Skeletal muscle tissue (tissue), 4 donors: Measurements from ENCODE around the gene ICE1. TPM values are rescaled to one million over a fixed set of nuclear protein-coding genes. Genes with fewer than 3 reads are reported as not detected.

Source experiments
- H3K27ac ChIP-seq: one replicate; pipeline ENCODE4 v1.7.0; 2013; ENCODE audit warnings: mild to moderate bottlenecking, low read depth, low read length, inconsistent platforms
- H3K27me3 ChIP-seq, 3 donors: one replicate each; pipeline ENCODE4 v1.7.0; 2013; ENCODE audit warnings: low read length in 3 of 3; ENCODE audit not compliant: control insufficient read depth in 3 of 3, insufficient read depth in 3 of 3
- H3K36me3 ChIP-seq, 3 donors: one replicate each; pipeline ENCODE4 v1.7.0; 2013; ENCODE audit warnings: low read length in 3 of 3; ENCODE audit not compliant: control insufficient read depth in 3 of 3, insufficient read depth in 3 of 3
- H3K4me1 ChIP-seq, 3 donors: one replicate each; pipeline ENCODE4 v1.7.0; 2013; ENCODE audit warnings: low read length in 3 of 3, mild to moderate bottlenecking in 3 of 3; ENCODE audit not compliant: control insufficient read depth in 3 of 3, insufficient read depth in 3 of 3
- H3K4me3 ChIP-seq, 3 donors: one replicate each; pipeline ENCODE4 v1.7.0; 2013; ENCODE audit warnings: low read length in 3 of 3
- H3K9ac ChIP-seq, 3 donors: one replicate each; pipeline ENCODE4 v1.7.0; 2013; ENCODE audit warnings: low read length in 3 of 3, mild to moderate bottlenecking in 3 of 3, moderate library complexity in 2 of 3, low read depth in 1 of 3
- H3K9me3 ChIP-seq, 3 donors: one replicate each; pipeline ENCODE4 v1.7.0; 2013; ENCODE audit warnings: low read length in 3 of 3; ENCODE audit not compliant: control insufficient read depth in 3 of 3
- total RNA-seq: library from RNA; depleted of rRNA; stranded (reverse); fragments of >200 nt; gene quantifications from one replicate; pipeline ENCODE4 v1.2.3, GENCODE V29; 2014
- donor health status: Osteomylitis.

ICE1 gene
- total RNA-seq, 1 donor from 2014 or later = 23.0 TPM

GRCh38 chr5:5521478-5521877 lies 99.0 kb downstream of the ICE1 start:
- Histone ChIP-seq H3K4me1 (no peaks in the 10 kb centered on the region), H3K27ac (no peak overlapping the region), H3K9me3 (no peaks in the 10 kb centered on the region), H3K36me3 (no peaks in the 10 kb centered on the region), H3K9ac (no peak overlapping the region), H3K27me3 (no peaks in the 10 kb centered on the region), H3K4me3 (no peak overlapping the region)

GRCh38 chr5:5522336-5522735 lies 99.9 kb downstream of the ICE1 start:
- Histone ChIP-seq H3K4me1 (no peaks in the 10 kb centered on the region), H3K4me3 (no peak overlapping the region), H3K27me3 (no peaks in the 10 kb centered on the region), H3K27ac (no peak overlapping the region), H3K9me3 (no peaks in the 10 kb centered on the region), H3K9ac (no peak overlapping the region), H3K36me3 (no peaks in the 10 kb centered on the region)

- H3K36me3 ChIP-seq = no peaks in the 10 kb centered on the region
- H3K27me3 ChIP-seq = no peaks in the 10 kb centered on the region
- H3K9me3 ChIP-seq = no peaks in the 10 kb centered on the region
- H3K4me1 ChIP-seq = no peaks in the 10 kb centered on the region
- no peak overlapping the region for H3K9ac ChIP-seq
- no peak overlapping the region for H3K4me3 ChIP-seq
- no peak overlapping the region for H3K27ac ChIP-seq
Observed at GRCh38 chr5:5523066-5523505, 100.6 kb downstream of the ICE1 start.

GRCh38 chr5:5524327-5524726 lies 101.8 kb downstream of the ICE1 start:
- no peaks in the 10 kb centered on the region for H3K9me3 ChIP-seq
- H3K9ac ChIP-seq = no peak overlapping the region
- no peaks in the 10 kb centered on the region for H3K27me3 ChIP-seq
- no peaks in the 10 kb centered on the region for H3K36me3 ChIP-seq
- H3K4me3 ChIP-seq = no peak overlapping the region
- no peaks in the 10 kb centered on the region for H3K4me1 ChIP-seq
- no peak overlapping the region for H3K27ac ChIP-seq

- no peak overlapping the region for H3K27ac ChIP-seq
- H3K36me3 ChIP-seq = no peaks in the 10 kb centered on the region
- no peak overlapping the region for H3K4me3 ChIP-seq
- H3K4me1 ChIP-seq = no peaks in the 10 kb centered on the region
- H3K9ac ChIP-seq = no peak overlapping the region
- peaks cover 0 to 11% (median 2%) of the 10 kb centered on the region in 3 donors for H3K27me3 ChIP-seq
- no peaks in the 10 kb centered on the region for H3K9me3 ChIP-seq
Observed at GRCh38 chr5:5531371-5531770, 108.9 kb downstream of the ICE1 start.

GRCh38 chr5:5532306-5533076 lies 110.0 kb downstream of the ICE1 start:
- H3K4me3 ChIP-seq = no peak overlapping the region
- no peak overlapping the region for H3K27ac ChIP-seq
- no peak overlapping the region for H3K9ac ChIP-seq
- no peaks in the 10 kb centered on the region for H3K9me3 ChIP-seq
- H3K4me1 ChIP-seq = no peaks in the 10 kb centered on the region
- peaks cover 0 to 11% (median 2%) of the 10 kb centered on the region in 3 donors for H3K27me3 ChIP-seq
- H3K36me3 ChIP-seq = no peaks in the 10 kb centered on the region

GRCh38 chr5:5533927-5534326 lies 111.5 kb downstream of the ICE1 start:
- H3K36me3 ChIP-seq = no peaks in the 10 kb centered on the region
- no peaks in the 10 kb centered on the region for H3K4me1 ChIP-seq
- no peak overlapping the region for H3K4me3 ChIP-seq
- no peaks in the 10 kb centered on the region for H3K9me3 ChIP-seq
- no peak overlapping the region for H3K9ac ChIP-seq
- H3K27ac ChIP-seq = no peak overlapping the region
- H3K27me3 ChIP-seq = peaks cover 0 to 11% (median 2%) of the 10 kb centered on the region in 3 donors

GRCh38 chr5:5534333-5534732 lies 111.9 kb downstream of the ICE1 start:
- Histone ChIP-seq H3K36me3 (no peaks in the 10 kb centered on the region), H3K9ac (no peak overlapping the region), H3K9me3 (no peaks in the 10 kb centered on the region), H3K4me3 (no peak overlapping the region), H3K27ac (no peak overlapping the region), H3K27me3 (peaks cover 0 to 11% (median 2%) of the 10 kb centered on the region in 3 donors), H3K4me1 (no peaks in the 10 kb centered on the region)

GRCh38 chr5:5536871-5537270 lies 114.4 kb downstream of the ICE1 start:
- Histone ChIP-seq H3K27ac (no peak overlapping the region), H3K9me3 (no peaks in the 10 kb centered on the region), H3K9ac (no peak overlapping the region), H3K4me1 (no peaks in the 10 kb centered on the region), H3K36me3 (no peaks in the 10 kb centered on the region), H3K27me3 (peaks cover 0 to 12% (median 2%) of the 10 kb centered on the region in 3 donors), H3K4me3 (no peak overlapping the region)

GRCh38 chr5:5537426-5537825 lies 114.9 kb downstream of the ICE1 start:
- no peaks in the 10 kb centered on the region for H3K36me3 ChIP-seq
- no peaks in the 10 kb centered on the region for H3K9me3 ChIP-seq
- H3K4me3 ChIP-seq = no peak overlapping the region
- no peaks in the 10 kb centered on the region for H3K4me1 ChIP-seq
- H3K9ac ChIP-seq = no peak overlapping the region
- H3K27me3 ChIP-seq = peaks cover 0 to 10% (median 2%) of the 10 kb centered on the region in 3 donors
- H3K27ac ChIP-seq = no peak overlapping the region
